Panc1 (cell line): ENCODE results near the gene LAMP1. TPM values are rescaled to one million over a fixed set of nuclear protein-coding genes. Genes with fewer than 3 reads are reported as not detected.

Experiments used
- ATAC-seq: fragments of 200-7000 bp; cut with Tn5 transposase; 2 replicates; pipeline ENCODE4 v1.9.1; 2020; ENCODE audit warnings: mild to moderate bottlenecking, moderate library complexity
- BruUV-seq: library from RNA; stranded (reverse); fragments of 400-500 nt; replicated peaks from 2 replicates; lab custom pipeline; 2021; lab: Mats Ljungman, UMichigan
- CTCF ChIA-PET: fragments of 300-600 bp; sonication (Branson Sonifier 250); formaldehyde crosslinking; loops from one replicate; lab custom pipeline; 2022; ENCODE audit warnings: antibody characterized with exemption; lab: Charles Lee
- POLR2A ChIA-PET: fragments of 300-600 bp; sonication (Branson Sonifier 250); formaldehyde crosslinking; loops from one replicate; lab custom pipeline; 2022; ENCODE audit warnings: antibody characterized with exemption; lab: Charles Lee
- DNase-seq: peaks from one replicate; pipeline ENCODE4 v3.0.0-alpha.2; 2010; ENCODE audit warnings: low read depth, low spot score
- H3K27ac ChIP-seq: 2 replicates; pipeline ENCODE4 v1.5.1; 2011; ENCODE audit warnings: mild to moderate bottlenecking, low read length, inconsistent platforms
- H3K27me3 ChIP-seq: fragments of 200-500 bp; sonication (Bioruptor generic); 2 replicates; pipeline ENCODE4 v1.6.0; 2014; ENCODE audit warnings: low read length, inconsistent platforms; ENCODE audit not compliant: control insufficient read depth, insufficient read depth
- H3K36me3 ChIP-seq: fragments of 200-500 bp; sonication (Bioruptor generic); 2 replicates; pipeline ENCODE4 v1.5.1; 2014; ENCODE audit warnings: inconsistent platforms, mild to moderate bottlenecking, low read length, moderate library complexity; ENCODE audit not compliant: control insufficient read depth, insufficient read depth
- H3K4me1 ChIP-seq: 2 replicates; pipeline ENCODE4 v1.5.1; 2011; ENCODE audit warnings: inconsistent platforms, mild to moderate bottlenecking, low read length, moderate library complexity; ENCODE audit not compliant: control insufficient read depth, insufficient read depth
- H3K4me3 ChIP-seq, 2 experiments: 2 replicates each; pipeline ENCODE4 v1.5.1; 2011 to 2012; ENCODE audit warnings: low read depth in 2 of 2, low read length in 2 of 2, mild to moderate bottlenecking in 2 of 2, inconsistent platforms in 1 of 2, moderate library complexity in 1 of 2
- H3K9me3 ChIP-seq: fragments of 200-500 bp; sonication (Bioruptor generic); 2 replicates; pipeline ENCODE4 v1.5.1; 2014; ENCODE audit warnings: low read depth, mild to moderate bottlenecking, inconsistent platforms, low read length, moderate library complexity; ENCODE audit not compliant: control insufficient read depth, insufficient read depth
- POLR2AphosphoS5 ChIP-seq: IDR thresholded peaks from 2 replicates; pipeline ENCODE4 v1.6.1; 2012; ENCODE audit warnings: mild to moderate bottlenecking, low read depth, low read length, moderate library complexity
- SIN3A ChIP-seq: IDR thresholded peaks from 2 replicates; pipeline ENCODE4 v1.6.1; 2012; ENCODE audit warnings: low read depth, mild to moderate bottlenecking, low read length, moderate library complexity, borderline replicate concordance; ENCODE audit not compliant: insufficient read depth
- TCF7L2 ChIP-seq: IDR thresholded peaks from 2 replicates; pipeline ENCODE4 v1.6.1; 2011; ENCODE audit warnings: mild to moderate bottlenecking, low read depth, low read length, inconsistent platforms
- in situ Hi-C: cut with HindIII; loops from 2 replicates; pipeline ENCODE4 v1.10.0; 2016; ENCODE audit warnings: low sequenced_read_pairs, low pct_unique_long_range_greater_than_20kb
- intact Hi-C: fragments of 100-400 bp; cut with micrococcal nuclease; formaldehyde crosslinking; loops from one replicate; pipeline ENCODE4 v1.10.0; 2022; ENCODE audit not compliant: unreplicated experiment
- total RNA-seq: library from RNA; stranded (reverse); gene quantifications from one replicate; pipeline ENCODE4 v1.2.1, GENCODE V29; 2021; ENCODE audit not compliant: unreplicated experiment
- TF ChIP-seq, protein P1 (sequence below), 2 experiments: IDR thresholded peaks; 2 replicates each; pipeline ENCODE4 v1.6.1; 2011 to 2012; ENCODE audit warnings: low read depth in 2 of 2, control low read depth in 1 of 2, low read length in 1 of 2, mild to moderate bottlenecking in 1 of 2, moderate library complexity in 1 of 2; ENCODE audit not compliant: insufficient read depth in 1 of 2
- TF ChIP-seq, protein P2 (sequence below): fragments of 450-650 bp; IDR thresholded peaks from 2 replicates; pipeline ENCODE4 v1.5.1; 2017; ENCODE audit warnings: mild to moderate bottlenecking

Gene LAMP1
- total RNA-seq, 1 experiment from 2014 or later = 212 TPM

DNA sequence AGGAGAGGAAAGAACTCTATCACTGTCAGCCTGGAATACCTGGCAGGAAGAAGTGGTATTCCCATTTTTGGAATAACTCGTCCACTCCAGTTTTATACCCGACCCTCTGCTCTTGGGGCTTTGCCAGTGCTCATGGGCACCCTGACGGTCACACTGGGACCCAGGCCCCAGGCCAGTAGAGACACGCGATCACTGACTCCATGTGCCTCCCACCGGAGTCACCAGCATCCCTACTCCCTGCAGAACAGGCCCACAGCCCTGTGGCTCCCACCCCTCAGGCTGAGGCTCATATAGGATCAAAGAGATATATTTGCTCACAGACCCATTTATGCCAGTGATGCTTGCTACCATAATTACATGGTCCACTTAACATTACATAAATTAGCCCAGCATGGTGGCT, 63.4 kb downstream of the LAMP1 start:
- POLR2A ChIA-PET = no interaction called here
- no peak for ATAC-seq
- no peaks in the 10 kb centered on the region for H3K4me1 ChIP-seq
- TF ChIP-seq POLR2AphosphoS5 (no peak), TCF7L2 (no peak), SIN3A (no peak)
- TF ChIP-seq, protein P1, sequence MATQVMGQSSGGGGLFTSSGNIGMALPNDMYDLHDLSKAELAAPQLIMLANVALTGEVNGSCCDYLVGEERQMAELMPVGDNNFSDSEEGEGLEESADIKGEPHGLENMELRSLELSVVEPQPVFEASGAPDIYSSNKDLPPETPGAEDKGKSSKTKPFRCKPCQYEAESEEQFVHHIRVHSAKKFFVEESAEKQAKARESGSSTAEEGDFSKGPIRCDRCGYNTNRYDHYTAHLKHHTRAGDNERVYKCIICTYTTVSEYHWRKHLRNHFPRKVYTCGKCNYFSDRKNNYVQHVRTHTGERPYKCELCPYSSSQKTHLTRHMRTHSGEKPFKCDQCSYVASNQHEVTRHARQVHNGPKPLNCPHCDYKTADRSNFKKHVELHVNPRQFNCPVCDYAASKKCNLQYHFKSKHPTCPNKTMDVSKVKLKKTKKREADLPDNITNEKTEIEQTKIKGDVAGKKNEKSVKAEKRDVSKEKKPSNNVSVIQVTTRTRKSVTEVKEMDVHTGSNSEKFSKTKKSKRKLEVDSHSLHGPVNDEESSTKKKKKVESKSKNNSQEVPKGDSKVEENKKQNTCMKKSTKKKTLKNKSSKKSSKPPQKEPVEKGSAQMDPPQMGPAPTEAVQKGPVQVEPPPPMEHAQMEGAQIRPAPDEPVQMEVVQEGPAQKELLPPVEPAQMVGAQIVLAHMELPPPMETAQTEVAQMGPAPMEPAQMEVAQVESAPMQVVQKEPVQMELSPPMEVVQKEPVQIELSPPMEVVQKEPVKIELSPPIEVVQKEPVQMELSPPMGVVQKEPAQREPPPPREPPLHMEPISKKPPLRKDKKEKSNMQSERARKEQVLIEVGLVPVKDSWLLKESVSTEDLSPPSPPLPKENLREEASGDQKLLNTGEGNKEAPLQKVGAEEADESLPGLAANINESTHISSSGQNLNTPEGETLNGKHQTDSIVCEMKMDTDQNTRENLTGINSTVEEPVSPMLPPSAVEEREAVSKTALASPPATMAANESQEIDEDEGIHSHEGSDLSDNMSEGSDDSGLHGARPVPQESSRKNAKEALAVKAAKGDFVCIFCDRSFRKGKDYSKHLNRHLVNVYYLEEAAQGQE (IDR thresholded peaks at IDR 0.05; ENCODE audit: insufficient read depth in 1 of 2, low read depth in 2 of 2, low read length in 1 of 2) = no peak
- TF ChIP-seq, protein P2, sequence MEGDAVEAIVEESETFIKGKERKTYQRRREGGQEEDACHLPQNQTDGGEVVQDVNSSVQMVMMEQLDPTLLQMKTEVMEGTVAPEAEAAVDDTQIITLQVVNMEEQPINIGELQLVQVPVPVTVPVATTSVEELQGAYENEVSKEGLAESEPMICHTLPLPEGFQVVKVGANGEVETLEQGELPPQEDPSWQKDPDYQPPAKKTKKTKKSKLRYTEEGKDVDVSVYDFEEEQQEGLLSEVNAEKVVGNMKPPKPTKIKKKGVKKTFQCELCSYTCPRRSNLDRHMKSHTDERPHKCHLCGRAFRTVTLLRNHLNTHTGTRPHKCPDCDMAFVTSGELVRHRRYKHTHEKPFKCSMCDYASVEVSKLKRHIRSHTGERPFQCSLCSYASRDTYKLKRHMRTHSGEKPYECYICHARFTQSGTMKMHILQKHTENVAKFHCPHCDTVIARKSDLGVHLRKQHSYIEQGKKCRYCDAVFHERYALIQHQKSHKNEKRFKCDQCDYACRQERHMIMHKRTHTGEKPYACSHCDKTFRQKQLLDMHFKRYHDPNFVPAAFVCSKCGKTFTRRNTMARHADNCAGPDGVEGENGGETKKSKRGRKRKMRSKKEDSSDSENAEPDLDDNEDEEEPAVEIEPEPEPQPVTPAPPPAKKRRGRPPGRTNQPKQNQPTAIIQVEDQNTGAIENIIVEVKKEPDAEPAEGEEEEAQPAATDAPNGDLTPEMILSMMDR = no peak
- in situ Hi-C loops = no loop called here
- no peaks in the 10 kb centered on the region for H3K9me3 ChIP-seq
- H3K27ac ChIP-seq = no peak overlapping the region
- CTCF ChIA-PET = no interaction called here
- DNase-seq = no peak
- H3K4me3 ChIP-seq = no peak overlapping the region
- H3K36me3 ChIP-seq = no peaks in the 10 kb centered on the region; the same call in 1 of the 2 replicates
- intact Hi-C loops = no loop called here
- BruUV-seq = no TSS peak
- H3K27me3 ChIP-seq = no peaks in the 10 kb centered on the region

DNA sequence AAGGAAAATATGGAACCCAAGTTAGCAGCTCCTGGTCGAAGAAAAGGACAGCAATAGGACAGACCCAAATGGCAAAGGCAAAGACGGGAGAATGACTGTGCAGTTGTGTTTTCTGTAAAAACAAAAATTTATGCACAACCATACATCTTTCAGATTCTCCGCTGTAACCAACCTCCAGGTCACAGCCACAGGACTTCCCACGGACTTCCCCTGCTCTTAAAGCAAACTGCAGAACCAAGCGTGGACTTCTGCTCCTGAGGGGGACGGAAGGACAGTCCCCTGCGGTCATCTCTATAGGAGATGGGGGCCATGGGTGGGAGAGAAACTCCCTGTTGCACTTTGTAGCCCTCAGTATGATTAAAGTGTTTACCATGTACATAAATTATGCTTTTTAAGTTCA, 64.4 kb downstream of the LAMP1 start:
- DNase-seq = no peak
- intact Hi-C loops (no loop called here), in situ Hi-C loops (no loop called here)
- CTCF ChIA-PET = no interaction called here
- Histone ChIP-seq H3K27ac (no peak overlapping the region), H3K27me3 (no peaks in the 10 kb centered on the region), H3K9me3 (no peaks in the 10 kb centered on the region), H3K4me1 (no peaks in the 10 kb centered on the region), H3K4me3 (no peak overlapping the region), H3K36me3 (no peaks in the 10 kb centered on the region; the same call in 1 of the 2 replicates)
- no TSS peak for BruUV-seq
- POLR2A ChIA-PET = no interaction called here
- no peak for ATAC-seq
- no peak for TF ChIP-seq SIN3A
- TF ChIP-seq, protein P2 = no peak
- TF ChIP-seq POLR2AphosphoS5 = no peak
- TF ChIP-seq, protein P1 (IDR thresholded peaks at IDR 0.05; ENCODE audit: insufficient read depth in 1 of 2, low read depth in 2 of 2, low read length in 1 of 2) = no peak
